Inflammatory macrophage treated with lipopolysaccharide for 1 hour (primary cell): ENCODE measurements around the gene MAF.
A peak's percentile ranks its signal among the peaks of the same experiment; 100 is the strongest.

Experiments used
- DNase-seq, 2 donors: peaks; one replicate each; pipeline ENCODE4 v3.0.0-alpha.2; 2020 to 2022

MAF gene

DNA sequence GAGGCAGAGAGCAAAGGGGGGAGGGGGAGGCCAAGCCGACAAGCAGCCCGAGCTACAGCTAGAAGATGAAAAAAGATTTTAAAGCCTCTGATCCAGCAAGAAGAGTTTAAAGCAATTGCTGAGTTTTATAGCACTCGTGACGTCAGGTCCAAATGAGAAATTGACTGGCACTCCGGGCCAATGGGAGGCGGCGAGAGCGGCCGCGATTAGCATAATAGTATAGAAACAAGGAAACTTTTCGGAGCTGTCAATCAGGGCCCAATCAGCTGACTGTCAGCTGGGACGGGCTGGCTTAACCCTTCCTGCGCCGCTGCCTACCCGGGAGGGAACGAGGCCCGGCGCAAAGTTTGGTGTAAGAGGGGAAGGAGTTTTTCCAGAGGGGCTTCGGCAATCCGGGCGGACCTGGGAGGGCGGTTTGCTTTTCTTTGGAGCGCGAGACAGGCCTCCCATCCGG is at the start of gene MAF:
Gene MAF (minus strand): TSS at position 100 of the 454 bp plus-strand sequence. CDS start 835 bp downstream, outside the sequence.
- DNase-seq, result peak; percentile 95

- DNase-seq, result no peak
Measured at GRCh38 chr16:79648826-79649225, 48.3 kb upstream of the MAF start.

DNA sequence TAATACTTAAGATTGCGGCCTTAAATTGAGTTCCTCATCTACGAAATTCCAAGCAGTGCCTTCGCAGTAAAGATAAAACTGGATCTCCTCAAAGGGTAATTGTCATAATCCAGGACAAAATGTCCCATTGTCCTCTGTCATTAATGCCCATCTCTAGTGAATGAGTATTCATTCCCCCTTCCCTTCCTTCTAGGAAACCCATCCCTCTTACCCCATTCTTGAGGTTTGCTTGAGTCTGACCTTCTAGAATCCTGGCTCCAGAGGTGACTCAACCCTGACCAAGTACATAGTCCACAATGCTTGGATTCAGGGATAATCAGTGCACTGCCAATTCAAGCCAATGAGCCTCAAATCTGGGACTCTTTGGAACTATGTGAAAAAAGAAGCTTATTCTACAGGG is 47.0 kb upstream of the MAF start:
- DNase-seq, result no peak

DNA sequence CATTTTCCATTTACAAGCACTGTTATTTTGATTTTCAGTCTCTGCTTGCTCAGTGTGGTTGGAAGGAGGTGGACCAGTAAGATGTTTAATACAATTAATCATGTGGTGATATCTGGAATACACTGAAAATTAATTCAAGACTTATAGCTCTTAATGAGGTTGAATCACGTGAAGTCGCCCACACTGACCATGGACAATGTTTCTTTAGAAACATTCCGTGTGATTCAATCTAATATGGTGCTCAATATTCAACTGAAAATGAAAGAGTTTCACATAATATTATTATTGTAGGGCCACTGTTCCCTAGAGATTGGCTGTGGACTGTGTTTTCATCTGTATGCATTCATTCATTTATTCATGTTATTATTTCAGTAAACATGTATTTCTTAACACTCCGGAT is 45.2 kb upstream of the MAF start:
- no peak for DNase-seq

GRCh38 chr16:79644971-79645667 is 44.6 kb upstream of the MAF start:
- DNase-seq, result no peak

GRCh38 chr16:79642652-79643051 is 42.1 kb upstream of the MAF start:
- no peak for DNase-seq

- DNase-seq, result no peak
Measured at GRCh38 chr16:79640513-79641360, 40.2 kb upstream of the MAF start.

- no peak for DNase-seq
Measured at GRCh38 chr16:79639576-79640311, 39.2 kb upstream of the MAF start.

GRCh38 chr16:79638386-79638785 is 37.8 kb upstream of the MAF start:
- no peak for DNase-seq

DNA sequence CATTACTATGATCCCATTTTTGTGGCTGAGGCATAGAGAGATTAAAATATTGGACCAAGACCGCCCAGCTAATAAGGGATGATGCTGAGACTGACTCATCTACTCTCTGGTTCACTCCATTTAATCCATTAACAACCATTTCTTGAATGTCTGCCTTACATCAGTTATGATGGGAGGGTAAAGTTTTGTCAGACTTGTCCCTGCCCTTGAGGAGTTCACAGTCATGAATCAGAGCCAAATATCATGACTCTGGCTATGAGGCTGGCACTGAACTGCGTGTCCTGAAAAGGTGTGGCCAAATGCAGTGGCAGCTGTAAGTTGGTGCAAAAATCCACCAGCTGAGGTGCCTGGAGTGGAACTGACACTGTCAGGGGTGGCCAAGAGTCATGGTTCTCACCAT is 35.0 kb upstream of the MAF start:
- no peak for DNase-seq

GRCh38 chr16:79634298-79634697 is 33.8 kb upstream of the MAF start:
- no peak for DNase-seq

- no peak for DNase-seq
Measured at GRCh38 chr16:79632289-79632688, 31.8 kb upstream of the MAF start.

- peak in 1 of 2 donors; percentile 8 for DNase-seq
Measured at GRCh38 chr16:79628988-79629387, 28.5 kb upstream of the MAF start.

DNA sequence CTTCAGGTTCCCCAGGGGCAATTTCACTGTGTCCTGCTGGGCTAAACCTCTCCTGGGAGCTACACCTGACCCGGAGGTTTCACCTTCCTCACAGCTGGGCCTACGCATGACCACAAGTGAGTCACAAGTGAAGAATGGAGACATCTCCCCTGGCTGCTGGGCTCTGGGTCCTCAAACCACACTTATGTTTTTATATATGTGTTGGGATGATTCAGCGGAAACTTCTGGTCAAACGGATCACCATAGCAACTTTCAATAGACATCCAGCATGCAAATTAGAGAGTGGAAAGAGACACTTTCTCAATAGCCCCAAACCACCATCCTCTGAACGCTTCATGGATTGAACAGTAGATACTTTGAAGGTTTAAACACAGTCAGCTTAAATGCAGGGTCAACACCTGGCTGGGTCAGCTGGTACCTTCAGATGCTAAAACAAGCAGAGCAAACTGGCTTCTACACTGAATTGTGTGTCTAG is 28.0 kb upstream of the MAF start:
- DNase-seq, result no peak

GRCh38 chr16:79627092-79627491 is 26.6 kb upstream of the MAF start:
- no peak for DNase-seq

DNA sequence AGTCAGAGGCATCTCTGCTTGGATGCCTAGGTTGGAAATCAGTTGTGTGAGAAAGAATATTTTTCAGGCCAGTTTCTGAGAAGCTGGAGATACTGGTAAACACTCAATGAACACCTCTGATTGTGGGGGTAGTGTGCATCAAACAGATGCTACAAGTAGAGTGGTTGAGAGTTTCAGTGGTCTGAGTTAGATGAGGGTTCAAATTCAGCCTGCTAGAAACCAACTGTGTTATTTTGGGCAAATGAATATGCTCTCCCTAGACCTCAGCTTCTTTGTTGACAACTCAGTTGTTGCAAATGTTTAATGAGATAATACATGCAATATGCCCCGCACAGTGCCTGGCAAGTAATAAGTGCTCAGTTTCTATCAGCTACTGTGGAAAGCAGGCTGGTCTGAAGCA is 25.2 kb upstream of the MAF start:
- no peak for DNase-seq

DNA sequence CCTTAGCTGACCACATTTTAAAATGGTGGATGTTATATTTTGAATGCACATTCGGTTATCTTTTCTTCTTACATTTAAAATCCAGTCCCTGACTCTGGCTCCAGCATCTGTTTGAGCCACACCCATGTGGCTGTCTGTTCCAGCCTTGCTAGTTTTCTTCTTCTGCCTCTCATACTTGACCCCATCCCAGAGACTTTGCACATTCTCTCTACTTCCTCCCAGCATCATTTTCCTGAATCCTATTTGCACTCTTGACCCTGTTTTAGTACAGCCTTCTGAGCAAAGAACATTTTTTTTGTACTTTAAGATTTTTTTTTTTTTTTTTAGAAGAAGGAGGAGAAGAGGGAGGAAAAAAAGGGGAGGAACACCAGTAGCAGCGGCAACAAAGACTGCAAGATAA is 23.3 kb upstream of the MAF start:
- DNase-seq, result no peak

- no peak for DNase-seq
Measured at GRCh38 chr16:79623062-79623461, 22.5 kb upstream of the MAF start.

DNA sequence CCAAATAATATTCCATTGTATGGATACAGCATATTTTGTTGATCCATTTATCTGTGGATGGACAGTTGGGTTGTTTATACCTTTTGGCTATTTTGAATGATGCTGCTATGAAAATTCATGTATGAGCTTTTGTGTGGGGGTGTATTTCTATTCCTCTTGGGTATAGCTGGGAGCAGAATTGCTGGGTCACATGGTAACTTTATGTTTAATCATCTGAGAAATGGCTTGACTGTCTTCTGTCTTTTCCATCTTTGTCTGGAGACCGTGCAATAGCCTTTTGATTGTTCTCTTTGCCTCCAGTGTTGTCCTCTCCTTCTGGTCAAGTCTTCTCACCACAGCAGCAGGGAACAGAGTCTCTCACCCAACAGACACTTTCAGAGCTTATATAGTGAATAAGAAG is 20.5 kb upstream of the MAF start:
- DNase-seq, result no peak

DNA sequence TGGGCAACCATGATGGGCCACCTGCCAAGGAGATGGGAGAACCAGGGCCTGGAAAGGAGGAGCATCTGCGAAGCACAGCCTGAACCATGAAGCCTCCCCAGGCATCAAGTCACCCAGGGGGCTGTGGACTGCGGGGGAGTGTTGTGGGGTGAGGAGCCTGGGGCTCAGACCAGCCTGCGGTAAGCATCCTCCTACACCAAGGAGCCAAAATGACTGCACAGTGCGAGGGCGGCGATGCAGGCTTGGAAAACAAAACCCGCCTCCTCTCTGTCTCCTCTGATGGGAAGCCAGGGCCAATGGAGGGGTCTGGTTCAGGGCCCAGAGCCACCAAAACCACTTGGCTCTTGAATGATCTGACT is 18.1 kb upstream of the MAF start:
- no peak for DNase-seq

DNA sequence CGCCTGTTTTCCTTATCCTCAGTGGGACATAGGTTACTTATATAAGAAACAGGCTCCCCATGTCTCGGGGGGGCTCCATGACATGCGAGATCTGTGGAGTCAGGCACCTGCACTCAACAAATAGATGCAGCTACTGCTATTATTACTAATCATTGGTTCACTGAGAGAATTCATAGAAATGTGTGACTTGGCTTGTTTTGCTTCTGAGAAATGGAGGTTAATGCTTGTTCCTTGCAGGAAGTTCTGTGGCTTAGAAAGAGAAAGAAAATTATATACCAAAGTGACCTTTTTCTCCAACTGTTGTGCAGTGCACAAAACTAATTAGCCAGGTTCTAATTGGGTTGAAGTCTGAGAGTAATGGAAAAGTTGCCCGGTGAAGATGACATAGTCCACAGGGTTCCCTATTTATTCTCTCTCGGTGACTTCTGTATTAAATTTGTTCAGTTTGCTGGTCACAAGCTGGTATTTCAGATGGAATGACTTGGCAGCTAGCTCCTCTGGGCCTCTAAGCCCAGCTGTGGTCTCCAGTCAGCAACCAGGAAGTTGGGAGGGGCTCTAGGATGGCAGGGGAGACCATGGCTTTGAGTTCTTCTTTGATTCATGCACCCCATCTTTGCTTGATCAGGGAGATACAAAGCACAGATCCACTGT is 17.6 kb upstream of the MAF start:
- DNase-seq, result no peak

- DNase-seq, result no peak
Measured at GRCh38 chr16:79613009-79613408, 12.5 kb upstream of the MAF start.

- no peak for DNase-seq
Measured at GRCh38 chr16:79612207-79612606, 11.7 kb upstream of the MAF start.
